GM12878 (cell line): Measurements from ENCODE around the gene SACS. TPM values are rescaled to one million over a fixed set of nuclear protein-coding genes. Genes with fewer than 3 reads are reported as not detected.

Experiments
- ATAC-seq: fragments of 200-7000 bp; cut with Tn5 transposase; 3 replicates; pipeline ENCODE4 v1.9.1; 2020; ENCODE audit warnings: mild to moderate bottlenecking, moderate library complexity
- BruUV-seq: library from RNA; stranded (reverse); fragments of 400-500 nt; replicated peaks from 2 replicates; lab custom pipeline; 2021; lab: Mats Ljungman, UMichigan
- CTCF ChIA-PET: fragments of 300-600 bp; sonication (Branson Sonifier 250); formaldehyde crosslinking; extraction: SDS; loops from one replicate; lab custom pipeline; 2021; ENCODE audit warnings: inconsistent platforms; lab: Yijun Ruan, JAX
- POLR2A ChIA-PET: fragments of 350-600 bp; formaldehyde crosslinking; extraction: SDS; loops from one replicate; lab custom pipeline; 2021; ENCODE audit warnings: inconsistent platforms; lab: Charles Lee
- RAD21 ChIA-PET: fragments of 300-600 bp; sonication (Branson Sonifier 250); formaldehyde crosslinking; loops from one replicate; lab custom pipeline; 2023; ENCODE audit warnings: antibody characterized with exemption; ENCODE audit not compliant: unreplicated experiment; lab: Charles Lee
- SMC1A ChIA-PET: fragments of 300-600 bp; sonication (Branson Sonifier 250); formaldehyde crosslinking; loops from one replicate; lab custom pipeline; 2023; ENCODE audit not compliant: unreplicated experiment, uncharacterized antibody; lab: Charles Lee
- DNase-seq: peaks from one replicate; pipeline ENCODE4 v3.0.0-alpha.2; 2011; ENCODE audit warnings: low read depth, low spot score
- FAIRE-seq: peaks from 3 replicates; lab custom pipeline; 2011; peaks lifted over from hg19 to GRCh38; lab: Jason Lieb, UNC
- H2AFZ ChIP-seq: 2 replicates; pipeline ENCODE4 v1.6.0; 2011; ENCODE audit warnings: low read depth, low read length, control low read depth; ENCODE audit not compliant: control insufficient read depth
- H3K27ac ChIP-seq: 2 replicates; pipeline ENCODE4 v1.5.1; 2011; ENCODE audit warnings: control low read depth; ENCODE audit not compliant: control insufficient read depth, insufficient read depth
- H3K27me3 ChIP-seq, 2 experiments: replicated peaks in 1 of 2; 2 replicates each; pipeline versions ENCODE4 v1.6.0 to v1.6.1; 2011; ENCODE audit warnings: low read length in 1 of 2; ENCODE audit not compliant: control insufficient read depth in 2 of 2, insufficient read depth in 2 of 2
- H3K36me3 ChIP-seq, 2 experiments: 2 replicates each; pipeline ENCODE4 v1.5.1; 2011; ENCODE audit warnings: low read length in 1 of 2; ENCODE audit not compliant: control insufficient read depth in 2 of 2, insufficient read depth in 2 of 2
- H3K4me1 ChIP-seq: 2 replicates; pipeline ENCODE4 v1.6.1; 2011; ENCODE audit warnings: mild to moderate bottlenecking, low read length, moderate library complexity, mixed read lengths; ENCODE audit not compliant: control insufficient read depth, insufficient read depth
- H3K4me2 ChIP-seq: 2 replicates; pipeline ENCODE4 v1.6.0; 2011; ENCODE audit warnings: control low read depth; ENCODE audit not compliant: control insufficient read depth, insufficient read depth
- H3K4me3 ChIP-seq: fragments of 200-600 bp; sonication (generic); 2 replicates; pipeline ENCODE4 v1.5.1; 2016
- H3K79me2 ChIP-seq: 2 replicates; pipeline ENCODE4 v1.6.0; 2011; ENCODE audit warnings: low read length; ENCODE audit not compliant: control insufficient read depth, insufficient read depth
- H3K9ac ChIP-seq: 2 replicates; pipeline ENCODE4 v1.8.0; 2011; ENCODE audit warnings: low read length, control low read depth, mixed read lengths; ENCODE audit not compliant: control insufficient read depth, insufficient read depth
- H3K9me3 ChIP-seq: replicated peaks from 3 replicates; pipeline ENCODE4 v1.5.1; 2011; ENCODE audit warnings: mild to moderate bottlenecking, low read length; ENCODE audit not compliant: control insufficient read depth, insufficient read depth
- H4K20me1 ChIP-seq: 2 replicates; pipeline ENCODE4 v1.6.0; 2011; ENCODE audit not compliant: control insufficient read depth, insufficient read depth
- ATF7 ChIP-seq: fragments of 450-650 bp; IDR thresholded peaks from 2 replicates; pipeline ENCODE4 v1.6.1; 2016; ENCODE audit warnings: low read depth, mild to moderate bottlenecking
- CREM ChIP-seq: IDR thresholded peaks from 2 replicates; pipeline ENCODE4 v1.6.1; 2014; ENCODE audit warnings: antibody characterized with exemption, low read depth
- ETV6 ChIP-seq, 2 experiments: fragments of 450-650 bp in 1 of 2; IDR thresholded peaks in 1 of 2; conservative IDR thresholded peaks in 1 of 2; 2 replicates each; pipeline ENCODE4 v1.6.1; 2014; ENCODE audit warnings: antibody characterized with exemption in 1 of 2, borderline replicate concordance in 1 of 2, low read depth in 1 of 2, mild to moderate bottlenecking in 1 of 2, moderate library complexity in 1 of 2
- NFIC ChIP-seq: IDR thresholded peaks from 2 replicates; pipeline ENCODE4 v1.6.1; 2012; ENCODE audit warnings: low read depth, mild to moderate bottlenecking, inconsistent platforms, low read length, moderate library complexity
- NR2F1 ChIP-seq: fragments of 450-650 bp; conservative IDR thresholded peaks from 2 replicates; pipeline ENCODE4 v1.6.1; 2017; ENCODE audit warnings: mild to moderate bottlenecking
- RAD51 ChIP-seq: fragments of 450-650 bp; IDR thresholded peaks from 2 replicates; pipeline ENCODE4 v1.6.1; 2016; ENCODE audit warnings: moderate library complexity, mild to moderate bottlenecking, inconsistent platforms
- SMARCA5 ChIP-seq: fragments of 450-650 bp; IDR thresholded peaks from 2 replicates; pipeline ENCODE4 v1.6.1; 2017; ENCODE audit warnings: mild to moderate bottlenecking
- SP1 ChIP-seq: IDR thresholded peaks from one replicate; pipeline ENCODE4 v1.6.1; 2011; ENCODE audit warnings: low read depth, low read length
- YY1 ChIP-seq: IDR thresholded peaks from 2 replicates; pipeline ENCODE4 v1.6.1; 2011; ENCODE audit warnings: low read depth, mild to moderate bottlenecking, low read length
- ZNF207 ChIP-seq: fragments of 450-650 bp; IDR thresholded peaks from 2 replicates; pipeline ENCODE4 v1.6.1; 2014; ENCODE audit warnings: antibody characterized with exemption, mild to moderate bottlenecking, borderline replicate concordance
- ZNF24 ChIP-seq: fragments of 450-650 bp; IDR thresholded peaks from 2 replicates; pipeline ENCODE4 v1.6.1; 2017; ENCODE audit warnings: antibody characterized with exemption, mild to moderate bottlenecking
- WGBS: methylation state at CpG from one replicate; pipeline ENCODE4 v1.1.6; 2016; ENCODE audit warnings: low lambda C conversion rate; ENCODE audit not compliant: insufficient replicate concordance, insufficient coverage; ENCODE audit errors: missing lambda C conversion rate; 5-methylcytosine and 5-hydroxymethylcytosine counted together
- in situ Hi-C: fragments of 300-500 bp; cut with MboI; formaldehyde crosslinking; loops from 9 replicates; pipeline ENCODE4 v1.14.3; 2018; ENCODE audit warnings: mixed read lengths
- intact Hi-C: fragments of 100-400 bp; cut with micrococcal nuclease; formaldehyde crosslinking; loops from one replicate; pipeline ENCODE4 v1.14.2; 2022; ENCODE audit not compliant: unreplicated experiment
- polyA plus RNA-seq, 11 experiments: library from polyadenylated mRNA; depleted of rRNA in 4 of 11; unstranded in 6 of 11; stranded (reverse) in 5 of 11; fragments of >200 nt; fragmentation: Nextera tagmentation in 4 of 11; fragmentation: Illumina TruSeq in 1 of 11; extraction: Ambion mirVana in 4 of 11; extraction: Trizol in 1 of 11; gene quantifications; 1 replicate in 1 of 11; 2 replicates in 10 of 11; pipeline versions ENCODE4 v1.2.1 to v1.2.3, GENCODE V29; 2011 to 2016; ENCODE audit warnings: inconsistent platforms in 2 of 11, missing spikeins in 2 of 11, low read depth in 1 of 11
- total RNA-seq, 4 experiments: library from RNA; depleted of rRNA in 3 of 4; stranded (reverse); fragments of >200 nt in 3 of 4; fragmentation: Illumina TruSeq in 1 of 4; extraction: Trizol in 1 of 4; gene quantifications; 2 replicates each; pipeline versions ENCODE4 v1.2.1 to v1.2.3, GENCODE V29; 2013 to 2021
- TF ChIP-seq, protein P1 (sequence below): fragments of 450-650 bp; IDR thresholded peaks from 2 replicates; pipeline ENCODE4 v1.6.1; 2017; ENCODE audit warnings: mild to moderate bottlenecking, low read depth, inconsistent platforms; ENCODE audit not compliant: poor library complexity, severe bottlenecking
- TF ChIP-seq, protein P2 (sequence below): fragments of 450-650 bp; IDR thresholded peaks from 2 replicates; pipeline ENCODE4 v1.6.1; 2018; ENCODE audit warnings: mild to moderate bottlenecking, low read depth, moderate library complexity; ENCODE audit not compliant: partially characterized antibody
- TF ChIP-seq, protein P3 (sequence below), 3 experiments: IDR thresholded peaks in 2 of 3; conservative IDR thresholded peaks in 1 of 3; 2 replicates each; pipeline ENCODE4 v1.5.1; 2011; ENCODE audit warnings: low read depth in 3 of 3, low read length in 3 of 3, mild to moderate bottlenecking in 3 of 3, control low read depth in 2 of 3, moderate library complexity in 2 of 3, inconsistent platforms in 1 of 3, mixed read lengths in 1 of 3; ENCODE audit not compliant: control insufficient read depth in 2 of 3, insufficient read depth in 1 of 3; ENCODE audit errors: extremely low read depth in 1 of 3

Gene SACS
- total and polyA plus RNA-seq, 10 of the 15 experiments (the other 5 are each of a cell fraction or from before 2014, with no cell fraction given), result 9.9 to 74.9 (median 22.1) TPM

DNA sequence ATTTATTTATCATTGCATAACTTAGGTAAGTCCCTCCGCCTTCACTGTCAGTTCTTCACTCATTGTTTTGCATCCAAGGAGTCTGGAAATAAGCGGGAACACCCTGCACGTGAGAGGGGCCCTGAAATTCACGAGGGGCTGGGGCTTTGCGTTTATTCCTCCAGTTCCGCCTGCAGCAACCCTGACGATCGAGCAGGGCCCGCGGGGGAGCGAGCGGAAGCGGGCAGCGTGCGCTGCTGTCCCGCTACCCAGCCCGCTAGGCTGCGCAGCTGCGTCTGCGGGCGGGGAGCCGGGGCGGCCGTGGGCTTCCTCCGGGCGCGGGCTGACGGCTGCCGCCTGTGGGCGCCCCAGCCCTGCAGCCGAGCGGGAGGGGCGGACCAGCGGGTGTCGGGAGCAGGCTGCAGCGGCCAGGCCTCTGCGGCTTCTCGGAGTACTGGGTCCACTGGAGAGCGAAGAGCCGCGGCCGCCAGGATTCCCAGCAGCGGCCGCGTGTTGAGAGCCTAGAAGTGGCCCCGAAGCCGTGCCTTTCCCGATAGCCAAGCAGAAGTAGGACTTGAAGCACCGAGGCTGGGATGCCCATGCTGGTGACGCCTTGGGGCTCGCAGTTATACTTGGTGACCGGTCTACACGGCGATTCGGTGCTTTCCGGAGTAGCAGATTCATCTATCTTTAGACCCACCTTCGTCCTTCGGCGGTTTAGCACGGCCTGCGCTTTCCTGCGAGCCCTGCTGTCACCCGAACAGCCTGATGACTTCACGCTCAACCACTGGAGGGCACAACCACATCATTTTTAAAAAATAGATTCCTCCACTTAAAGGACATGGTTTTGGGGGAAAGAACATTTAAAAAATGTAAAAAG lies 32.9 kb upstream of the SACS start:
- DNase-seq (peak; percentile 73), ATAC-seq (peak; percentile 97), FAIRE-seq (peak; percentile 23)
- H3K4me1 ChIP-seq, result peaks cover 33% of the 10 kb centered on the region
- ChIA-PET SMC1A (interaction anchor here (1.0 to 1.6 kb wide), 5 partner anchors 23 to 402 kb away, joined by 3 to 12 read pairs (median 4); no protein-coding TSS in a partner anchor), RAD21 (interaction anchor here (0.6 to 1.3 kb wide), 2 partner anchors 101 to 380 kb away, joined by 3 to 4 read pairs; no protein-coding TSS in a partner anchor), CTCF (interaction anchor here (0.8 to 2.0 kb wide), 12 partner anchors 47 to 434 kb away, joined by 3 to 11 read pairs (median 4); no protein-coding TSS in a partner anchor), POLR2A (no interaction called here)
- H3K9ac ChIP-seq, result peak overlapping the region; percentile 41; the same call in 1 of the 2 replicates
- H3K27ac ChIP-seq, result peak overlapping the region; percentile 29
- H3K79me2 ChIP-seq, result no peaks in the 10 kb centered on the region
- 3% methylated on average over 54 of the region's 64 CpGs for WGBS
- H3K4me2 ChIP-seq, result peak overlapping the region; percentile 58
- H3K36me3 ChIP-seq, result no peaks in the 10 kb centered on the region
- H3K9me3 ChIP-seq, result peaks cover 3% of the 10 kb centered on the region
- intact Hi-C loops, result loop anchor here (1.0 to 10.0 kb wide), 5 partner anchors 101 to 758 kb away; no protein-coding TSS in a partner anchor
- peak overlapping the region; percentile 46 for H2AFZ ChIP-seq
- BruUV-seq, result no TSS peak
- in situ Hi-C loops, result loop anchor here (5.0 kb wide), 1 partner anchor 406 kb away; no protein-coding TSS in a partner anchor
- no peaks in the 10 kb centered on the region for H3K27me3 ChIP-seq
- no peaks in the 10 kb centered on the region for H4K20me1 ChIP-seq
- H3K4me3 ChIP-seq, result peak overlapping the region; percentile 46; the same call in 1 of the 2 replicates
- TF ChIP-seq CREM, result peak; percentile 57; the same call in 1 of the 2 replicates
- TF ChIP-seq, protein P1, sequence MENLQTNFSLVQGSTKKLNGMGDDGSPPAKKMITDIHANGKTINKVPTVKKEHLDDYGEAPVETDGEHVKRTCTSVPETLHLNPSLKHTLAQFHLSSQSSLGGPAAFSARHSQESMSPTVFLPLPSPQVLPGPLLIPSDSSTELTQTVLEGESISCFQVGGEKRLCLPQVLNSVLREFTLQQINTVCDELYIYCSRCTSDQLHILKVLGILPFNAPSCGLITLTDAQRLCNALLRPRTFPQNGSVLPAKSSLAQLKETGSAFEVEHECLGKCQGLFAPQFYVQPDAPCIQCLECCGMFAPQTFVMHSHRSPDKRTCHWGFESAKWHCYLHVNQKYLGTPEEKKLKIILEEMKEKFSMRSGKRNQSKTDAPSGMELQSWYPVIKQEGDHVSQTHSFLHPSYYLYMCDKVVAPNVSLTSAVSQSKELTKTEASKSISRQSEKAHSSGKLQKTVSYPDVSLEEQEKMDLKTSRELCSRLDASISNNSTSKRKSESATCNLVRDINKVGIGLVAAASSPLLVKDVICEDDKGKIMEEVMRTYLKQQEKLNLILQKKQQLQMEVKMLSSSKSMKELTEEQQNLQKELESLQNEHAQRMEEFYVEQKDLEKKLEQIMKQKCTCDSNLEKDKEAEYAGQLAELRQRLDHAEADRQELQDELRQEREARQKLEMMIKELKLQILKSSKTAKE, result no peak
- TF ChIP-seq NFIC, result 0 out of 2 replicates have a peak, but pooled peaks have one; percentile 13
- no peak for TF ChIP-seq ATF7
- TF ChIP-seq NR2F1, result 0 out of 2 replicates have a peak, but pooled peaks have one; percentile 27
- no peak; the same call in 1 of the 2 replicates for TF ChIP-seq YY1
- TF ChIP-seq, protein P2, sequence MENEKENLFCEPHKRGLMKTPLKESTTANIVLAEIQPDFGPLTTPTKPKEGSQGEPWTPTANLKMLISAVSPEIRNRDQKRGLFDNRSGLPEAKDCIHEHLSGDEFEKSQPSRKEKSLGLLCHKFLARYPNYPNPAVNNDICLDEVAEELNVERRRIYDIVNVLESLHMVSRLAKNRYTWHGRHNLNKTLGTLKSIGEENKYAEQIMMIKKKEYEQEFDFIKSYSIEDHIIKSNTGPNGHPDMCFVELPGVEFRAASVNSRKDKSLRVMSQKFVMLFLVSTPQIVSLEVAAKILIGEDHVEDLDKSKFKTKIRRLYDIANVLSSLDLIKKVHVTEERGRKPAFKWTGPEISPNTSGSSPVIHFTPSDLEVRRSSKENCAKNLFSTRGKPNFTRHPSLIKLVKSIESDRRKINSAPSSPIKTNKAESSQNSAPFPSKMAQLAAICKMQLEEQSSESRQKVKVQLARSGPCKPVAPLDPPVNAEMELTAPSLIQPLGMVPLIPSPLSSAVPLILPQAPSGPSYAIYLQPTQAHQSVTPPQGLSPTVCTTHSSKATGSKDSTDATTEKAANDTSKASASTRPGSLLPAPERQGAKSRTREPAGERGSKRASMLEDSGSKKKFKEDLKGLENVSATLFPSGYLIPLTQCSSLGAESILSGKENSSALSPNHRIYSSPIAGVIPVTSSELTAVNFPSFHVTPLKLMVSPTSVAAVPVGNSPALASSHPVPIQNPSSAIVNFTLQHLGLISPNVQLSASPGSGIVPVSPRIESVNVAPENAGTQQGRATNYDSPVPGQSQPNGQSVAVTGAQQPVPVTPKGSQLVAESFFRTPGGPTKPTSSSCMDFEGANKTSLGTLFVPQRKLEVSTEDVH, result no peak
- TF ChIP-seq, protein P3, sequence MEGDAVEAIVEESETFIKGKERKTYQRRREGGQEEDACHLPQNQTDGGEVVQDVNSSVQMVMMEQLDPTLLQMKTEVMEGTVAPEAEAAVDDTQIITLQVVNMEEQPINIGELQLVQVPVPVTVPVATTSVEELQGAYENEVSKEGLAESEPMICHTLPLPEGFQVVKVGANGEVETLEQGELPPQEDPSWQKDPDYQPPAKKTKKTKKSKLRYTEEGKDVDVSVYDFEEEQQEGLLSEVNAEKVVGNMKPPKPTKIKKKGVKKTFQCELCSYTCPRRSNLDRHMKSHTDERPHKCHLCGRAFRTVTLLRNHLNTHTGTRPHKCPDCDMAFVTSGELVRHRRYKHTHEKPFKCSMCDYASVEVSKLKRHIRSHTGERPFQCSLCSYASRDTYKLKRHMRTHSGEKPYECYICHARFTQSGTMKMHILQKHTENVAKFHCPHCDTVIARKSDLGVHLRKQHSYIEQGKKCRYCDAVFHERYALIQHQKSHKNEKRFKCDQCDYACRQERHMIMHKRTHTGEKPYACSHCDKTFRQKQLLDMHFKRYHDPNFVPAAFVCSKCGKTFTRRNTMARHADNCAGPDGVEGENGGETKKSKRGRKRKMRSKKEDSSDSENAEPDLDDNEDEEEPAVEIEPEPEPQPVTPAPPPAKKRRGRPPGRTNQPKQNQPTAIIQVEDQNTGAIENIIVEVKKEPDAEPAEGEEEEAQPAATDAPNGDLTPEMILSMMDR (IDR thresholded peaks at IDR 0.05 in 2 of 3, conservative IDR thresholded peaks at IDR 0.05 in 1 of 3; ENCODE audit: control insufficient read depth in 2 of 3, extremely low read depth in 1 of 3, insufficient read depth in 1 of 3, low read depth in 3 of 3, low read length in 3 of 3), result peak; percentile 44 to 75 (median 57); a peak in 5 of 6 replicates
- peak in 1 of 2 experiments; percentile 55; a peak in 2 of 4 replicates for TF ChIP-seq ETV6 (conservative IDR thresholded peaks at IDR 0.05 in 1 of 2, IDR thresholded peaks at IDR 0.05 in 1 of 2; ENCODE audit: borderline replicate concordance in 1 of 2, low read depth in 1 of 2)
- no peak for TF ChIP-seq RAD51
- 0 out of 2 replicates have a peak, but pooled peaks have one; percentile 26 for TF ChIP-seq SMARCA5
- no peak for TF ChIP-seq ZNF207
- TF ChIP-seq SP1, result peak; percentile 19
- no peak for TF ChIP-seq ZNF24
